NCI-H2171 (cell line): ENCODE data around the gene COTL1.
A peak's percentile ranks its signal among the peaks of the same experiment; 100 is the strongest.
"Not testable (repeated sequence)": the region's sequence is repeated elsewhere in the genome, so short reads cannot be mapped to it uniquely, and the experiment has no call there.

ENCODE experiments used
- DNase-seq: peaks from one replicate; lab custom pipeline; 2025; lab: John Stamatoyannopoulos, UW

The COTL1 gene

GRCh38 chr16:84643180-84643583, 25.3 kb upstream of the COTL1 start:
- DNase-seq = peak; percentile 85

DNA sequence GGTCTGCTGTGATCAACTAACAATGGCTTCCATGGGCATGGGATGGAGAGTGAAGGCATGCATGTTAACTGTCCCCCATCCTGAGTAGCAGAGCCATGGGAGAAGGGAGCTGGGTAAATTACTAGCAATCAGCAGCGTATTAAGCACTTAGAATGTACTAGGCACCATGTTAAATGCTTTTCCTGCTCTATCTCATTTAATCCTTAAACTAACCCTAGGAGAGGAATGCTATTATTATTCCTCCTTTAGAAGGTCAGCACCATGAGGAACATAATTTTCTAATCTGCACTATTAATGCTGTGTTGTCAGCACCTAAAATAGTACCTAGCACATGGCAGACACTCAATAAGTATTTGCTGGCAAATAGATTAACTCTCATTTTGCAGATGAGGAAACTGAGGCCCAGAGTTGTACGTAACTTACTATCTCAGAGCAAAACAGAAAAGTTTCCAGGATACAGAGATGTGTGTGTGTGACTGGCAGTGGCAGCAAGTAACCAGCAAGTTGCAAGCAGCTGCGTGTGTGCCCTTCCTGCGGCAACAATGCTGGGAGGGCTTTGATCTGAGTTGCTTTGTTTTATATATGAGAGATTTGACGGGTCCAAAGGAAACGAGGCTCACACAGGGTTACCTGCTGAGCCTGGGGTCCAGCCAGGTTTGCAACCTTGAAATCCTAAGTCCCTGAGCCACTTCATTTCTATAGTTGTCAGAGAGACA, 23.9 kb upstream of the COTL1 start:
- no peak for DNase-seq

DNA sequence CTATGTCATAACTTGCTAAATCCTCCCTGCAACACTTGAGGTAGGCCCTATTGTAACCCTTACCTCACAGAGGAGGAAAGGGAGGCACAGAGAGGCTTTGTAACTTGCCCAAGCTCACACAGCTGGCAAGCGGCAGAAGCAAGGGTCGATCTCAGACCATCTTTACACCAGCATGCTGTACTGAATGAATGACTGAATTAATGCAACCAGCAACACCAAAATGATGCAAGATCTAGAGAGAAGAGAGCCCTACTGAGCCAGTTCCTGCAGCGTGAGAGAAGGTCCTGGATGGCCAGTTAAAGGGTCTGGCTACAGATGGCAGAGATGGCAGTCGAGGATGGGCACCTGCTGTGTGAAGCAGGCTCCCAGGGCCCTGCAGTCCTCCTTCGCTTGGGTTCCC, 22.3 kb upstream of the COTL1 start:
- no peak for DNase-seq

- no peak for DNase-seq
These were observed 20.4 kb upstream of the COTL1 start for GRCh38 chr16:84638231-84638806.

GRCh38 chr16:84637709-84638108, 19.8 kb upstream of the COTL1 start:
- no peak for DNase-seq

DNA sequence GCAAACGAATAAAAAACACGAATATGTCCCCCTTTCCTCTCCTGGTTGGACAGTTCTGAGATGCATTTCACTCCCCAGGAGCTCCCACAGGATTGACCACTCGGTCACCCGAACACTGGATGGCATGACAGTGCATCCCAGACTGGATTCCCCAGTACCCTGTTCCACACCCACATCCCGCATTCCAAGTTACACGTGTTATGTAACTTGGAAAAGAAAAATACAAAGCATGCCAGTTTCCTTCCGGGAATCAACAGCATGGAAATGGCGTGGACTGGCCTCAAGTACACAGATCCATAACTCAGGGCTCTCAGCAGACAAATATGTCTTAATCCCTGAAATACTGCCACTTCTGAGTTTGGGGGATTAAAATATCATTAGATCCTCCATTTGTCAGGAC, 17.8 kb upstream of the COTL1 start:
- no peak for DNase-seq

- peak; percentile 59 for DNase-seq
These were observed 15.7 kb upstream of the COTL1 start for GRCh38 chr16:84633622-84634021.

- DNase-seq = not testable (repeated sequence)
These were observed 15.0 kb upstream of the COTL1 start for GRCh38 chr16:84632862-84633261.

- no peak for DNase-seq
These were observed 14.0 kb upstream of the COTL1 start for GRCh38 chr16:84631886-84632285.

DNA sequence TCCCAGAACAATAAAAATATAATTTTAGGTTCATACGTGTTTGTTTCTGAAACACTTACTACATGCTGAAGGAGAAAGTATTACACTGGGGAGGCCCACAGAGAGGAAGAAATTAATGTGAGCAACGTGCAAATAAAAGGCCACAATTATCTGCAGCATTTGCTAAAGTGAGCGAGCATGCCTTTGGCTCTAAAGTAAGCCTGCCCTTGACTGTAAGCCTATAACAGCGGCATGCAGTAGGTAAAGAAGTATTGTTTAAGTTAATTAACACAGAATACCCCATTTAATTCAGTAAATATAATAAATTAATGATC, 13.2 kb upstream of the COTL1 start:
- DNase-seq = no peak

DNA sequence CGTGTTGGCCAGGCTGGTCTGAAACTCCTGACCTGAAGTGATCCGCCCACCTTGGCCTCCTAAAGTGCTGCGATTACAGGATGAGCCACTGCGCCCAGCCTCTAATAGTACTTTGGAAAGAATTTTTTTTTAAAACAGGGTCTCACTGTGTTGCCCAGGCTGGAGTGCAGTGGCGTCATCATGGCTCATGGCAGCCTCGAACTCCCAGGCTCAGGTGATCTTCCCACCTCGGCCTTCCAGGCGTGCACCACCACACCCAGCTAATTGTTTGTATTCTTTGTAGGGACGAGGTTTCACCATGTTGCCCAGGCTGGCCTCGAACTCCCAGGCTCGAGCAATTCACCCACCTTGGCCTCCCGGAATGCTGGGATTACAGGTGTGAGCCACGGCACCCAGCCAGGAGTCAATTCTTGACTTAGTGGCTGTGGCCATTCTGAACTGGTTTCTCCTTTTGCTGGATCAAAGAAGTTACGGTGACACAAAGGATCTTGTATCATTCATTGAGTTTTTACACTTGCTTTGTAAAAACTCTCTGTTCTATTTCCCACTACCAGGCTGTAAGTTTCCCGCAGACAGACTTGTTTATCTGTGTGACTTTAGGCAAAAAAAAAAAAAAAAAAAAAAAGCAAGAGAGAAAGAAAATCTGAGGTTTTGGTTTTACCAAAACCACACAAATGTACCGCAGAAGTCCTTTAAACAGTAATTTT, 12.7 kb upstream of the COTL1 start:
- DNase-seq = no peak

GRCh38 chr16:84630009-84630408, 12.1 kb upstream of the COTL1 start:
- DNase-seq = no peak

GRCh38 chr16:84629580-84629979, 11.7 kb upstream of the COTL1 start:
- no peak for DNase-seq

GRCh38 chr16:84628226-84628731, 10.4 kb upstream of the COTL1 start:
- peak; percentile 61 for DNase-seq

- no peak for DNase-seq
These were observed 7.7 kb upstream of the COTL1 start for GRCh38 chr16:84625556-84625955.

GRCh38 chr16:84620913-84621312, 3.0 kb upstream of the COTL1 start:
- DNase-seq = not testable (repeated sequence)

DNA sequence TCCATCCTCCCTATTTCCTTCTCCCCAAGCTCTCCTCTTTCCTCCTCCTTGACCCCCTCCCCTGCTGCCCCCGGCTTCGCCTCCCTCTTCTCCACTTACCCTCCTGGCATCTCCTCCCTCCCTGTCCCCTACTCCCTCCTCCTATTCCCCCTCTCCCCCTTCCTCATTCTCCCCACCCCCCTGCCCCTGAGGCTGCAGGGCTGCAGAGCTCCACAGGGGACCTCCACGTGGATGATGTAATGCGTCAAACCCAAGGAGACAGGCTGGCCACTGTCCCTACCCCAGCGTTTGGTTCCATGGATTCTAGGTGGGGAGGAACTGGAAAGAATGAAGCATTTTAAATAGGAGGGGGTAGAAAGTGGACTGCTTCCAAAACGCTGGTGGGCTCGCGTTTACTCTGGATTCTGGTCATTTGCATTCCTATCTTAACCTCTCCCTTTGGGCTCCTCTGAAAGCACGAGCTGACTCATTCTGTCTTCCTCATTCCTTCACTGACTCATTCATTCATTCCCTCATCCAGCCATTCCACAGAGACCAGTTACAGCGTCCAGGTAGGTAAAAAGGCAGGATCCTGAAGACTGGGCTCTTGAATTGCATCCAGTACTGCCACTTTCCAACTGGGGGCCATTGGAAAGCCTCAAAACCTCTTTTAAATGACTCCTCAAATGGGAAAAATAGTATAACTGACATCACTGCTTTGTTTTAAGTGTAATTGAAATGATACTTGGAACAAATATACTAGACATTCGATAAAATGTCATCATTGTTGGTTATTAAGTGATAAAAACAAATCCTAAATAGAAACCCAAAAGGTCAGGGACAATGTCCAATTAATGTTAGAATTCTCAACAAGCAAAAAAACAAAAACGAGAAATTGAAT, 943 bp upstream of the COTL1 start:
- no peak for DNase-seq

GRCh38 chr16:84617041-84617790, 662 bp downstream of the COTL1 start:
- DNase-seq = no peak

- no peak for DNase-seq
These were observed 1.4 kb downstream of the COTL1 start for GRCh38 chr16:84616515-84616914.

- no peak for DNase-seq
These were observed 2.7 kb downstream of the COTL1 start for GRCh38 chr16:84614968-84615813.

- DNase-seq = no peak
These were observed 3.3 kb downstream of the COTL1 start for GRCh38 chr16:84614623-84614967.
